Smooth muscle cell (in vitro differentiated cells): Measurements from ENCODE around the gene ATP2B2. TPM values are rescaled to one million over a fixed set of nuclear protein-coding genes. Genes with fewer than 3 reads are reported as not detected.

Source experiments
- DNase-seq: peaks from one replicate; lab custom pipeline; 2025; ENCODE audit not compliant: unreplicated experiment; lab: John Stamatoyannopoulos, UW
- H2AFZ ChIP-seq: fragments of 200-600 bp; sonication (generic); 2 replicates; pipeline ENCODE4 v1.6.0; 2016; ENCODE audit warnings: antibody characterized with exemption, low read depth, mild to moderate bottlenecking
- H3F3A ChIP-seq: fragments of 200-600 bp; sonication (generic); 2 replicates; pipeline ENCODE4 v1.6.0; 2017; ENCODE audit warnings: antibody characterized with exemption, low read depth
- H3K27ac ChIP-seq: fragments of 200-600 bp; sonication (generic); 2 replicates; pipeline ENCODE4 v1.5.1; 2016; ENCODE audit warnings: low read depth, mild to moderate bottlenecking
- H3K27me3 ChIP-seq: fragments of 200-600 bp; sonication (generic); 2 replicates; pipeline ENCODE4 v1.6.1; 2016; ENCODE audit warnings: low read depth, mild to moderate bottlenecking
- H3K36me3 ChIP-seq: fragments of 200-600 bp; sonication (generic); 2 replicates; pipeline ENCODE4 v1.5.1; 2016; ENCODE audit warnings: low read depth
- H3K4me1 ChIP-seq: fragments of 200-600 bp; sonication (generic); 2 replicates; pipeline ENCODE4 v1.5.1; 2016; ENCODE audit warnings: low read depth
- H3K4me2 ChIP-seq: fragments of 200-600 bp; sonication (generic); 2 replicates; pipeline ENCODE4 v1.6.0; 2016; ENCODE audit warnings: mild to moderate bottlenecking
- H3K4me3 ChIP-seq: fragments of 200-600 bp; sonication (generic); 2 replicates; pipeline ENCODE4 v1.5.1; 2016; ENCODE audit warnings: mild to moderate bottlenecking
- H3K79me2 ChIP-seq: fragments of 200-600 bp; sonication (generic); 2 replicates; pipeline ENCODE4 v1.6.0; 2016; ENCODE audit warnings: low read depth, mild to moderate bottlenecking
- H3K9ac ChIP-seq: fragments of 200-600 bp; sonication (generic); 2 replicates; pipeline ENCODE4 v1.6.0; 2016; ENCODE audit warnings: low read depth
- H3K9me3 ChIP-seq: fragments of 200-600 bp; sonication (generic); replicated peaks from 2 replicates; pipeline ENCODE4 v1.5.1; 2016; ENCODE audit warnings: low read depth
- H4K20me1 ChIP-seq: fragments of 200-600 bp; sonication (generic); 2 replicates; pipeline ENCODE4 v1.6.0; 2016; ENCODE audit warnings: low read depth
- CTCF ChIP-seq: fragments of 200-600 bp; sonication (generic); IDR thresholded peaks from 2 replicates; pipeline ENCODE4 v1.5.1; 2017; ENCODE audit warnings: borderline replicate concordance, mild to moderate bottlenecking, antibody characterized with exemption; ENCODE audit not compliant: insufficient read depth, poor library complexity, severe bottlenecking
- WGBS: methylation state at CpG from one replicate; pipeline ENCODE4 v1.1.7; 2016; ENCODE audit warnings: low lambda C conversion rate; 5-methylcytosine and 5-hydroxymethylcytosine counted together
- polyA plus RNA-seq: library from polyadenylated mRNA; unstranded; fragments of >200 nt; fragmentation: Nextera tagmentation; extraction: Ambion mirVana; gene quantifications from 2 replicates; pipeline ENCODE4 v1.2.1, GENCODE V29; 2016
- total RNA-seq: library from RNA; depleted of rRNA; stranded (reverse); fragments of >200 nt; gene quantifications from 2 replicates; pipeline ENCODE4 v1.2.3, GENCODE V29; 2014

The ATP2B2 gene
- total and polyA plus RNA-seq, 2 experiments from 2014 or later = not detected

GRCh38 chr3:10401990-10402761, 103.2 kb downstream of the ATP2B2 start:
- H3K79me2 ChIP-seq = no peaks in the 10 kb centered on the region
- H2AFZ ChIP-seq = no peak overlapping the region
- WGBS = 95% methylated on average over 14 of the region's 14 CpGs
- DNase-seq = no peak
- no peak overlapping the region for H3K27ac ChIP-seq
- no peaks in the 10 kb centered on the region for H3K9me3 ChIP-seq
- no peak for TF ChIP-seq CTCF
- no peaks in the 10 kb centered on the region for H3K27me3 ChIP-seq
- no peak overlapping the region for H3K9ac ChIP-seq
- no peaks in the 10 kb centered on the region for H3K36me3 ChIP-seq
- H4K20me1 ChIP-seq = no peaks in the 10 kb centered on the region
- H3K4me1 ChIP-seq = no peaks in the 10 kb centered on the region
- H3F3A ChIP-seq = no peaks in the 10 kb centered on the region
- H3K4me2 ChIP-seq = no peak overlapping the region
- H3K4me3 ChIP-seq = no peak overlapping the region

GRCh38 chr3:10400749-10401495, 104.5 kb downstream of the ATP2B2 start:
- no peaks in the 10 kb centered on the region for H3K79me2 ChIP-seq
- TF ChIP-seq CTCF = no peak
- H3K4me2 ChIP-seq = no peak overlapping the region
- no peak overlapping the region for H3K27ac ChIP-seq
- no peak overlapping the region for H2AFZ ChIP-seq
- H3K36me3 ChIP-seq = no peaks in the 10 kb centered on the region
- H4K20me1 ChIP-seq = no peaks in the 10 kb centered on the region
- no peak overlapping the region for H3K9ac ChIP-seq
- no peak overlapping the region for H3K4me3 ChIP-seq
- no peaks in the 10 kb centered on the region for H3K4me1 ChIP-seq
- no peaks in the 10 kb centered on the region for H3K27me3 ChIP-seq
- no peaks in the 10 kb centered on the region for H3K9me3 ChIP-seq
- H3F3A ChIP-seq = no peaks in the 10 kb centered on the region
- WGBS = 95% methylated on average over 12 of the region's 12 CpGs
- no peak for DNase-seq

- Histone ChIP-seq H3K4me3 (no peak overlapping the region), H3K4me1 (no peaks in the 10 kb centered on the region), H3K9me3 (no peaks in the 10 kb centered on the region), H3K36me3 (no peaks in the 10 kb centered on the region), H4K20me1 (no peaks in the 10 kb centered on the region), H3K79me2 (no peaks in the 10 kb centered on the region), H3F3A (no peaks in the 10 kb centered on the region), H3K27me3 (no peaks in the 10 kb centered on the region), H3K27ac (no peak overlapping the region), H2AFZ (no peak overlapping the region), H3K9ac (no peak overlapping the region), H3K4me2 (no peak overlapping the region)
- no peak for DNase-seq
- WGBS = 89% methylated on average over 8 of the region's 8 CpGs
- no peak for TF ChIP-seq CTCF
These were observed 105.2 kb downstream of the ATP2B2 start for GRCh38 chr3:10400050-10400748.
